ENCODE results near the gene KLHL40. TPM values are rescaled to one million over a fixed set of nuclear protein-coding genes. Genes with fewer than 3 reads are reported as not detected.

Gene KLHL40
- total RNA-seq, 3 donors from 2014 or later (not counting 1 experiment from before 2014, with no cell fraction given), result not detected

- TF ChIP-seq CTCF (IDR thresholded peaks at IDR 0.05), result no peak
- Mint-ChIP-seq H3K9me3 (no peaks in the 10 kb centered on the region), H3K4me1 (peaks cover 0 to 52% of the 10 kb centered on the region in 2 donors), H3K36me3 (no peaks in the 10 kb centered on the region), H3K4me3 (peak overlapping the region; percentile 64), H3K27ac (no peak overlapping the region), H3K27me3 (ENCODE audit: low read depth in 2 of 2) (no peaks in the 10 kb centered on the region)
- no peak overlapping the region for H3K27ac ChIP-seq (ENCODE audit: low read length)
- DNase-seq (peak in 1 of 2 donors; percentile 31), ATAC-seq (no peak)
- H3K4me3 ChIP-seq (ENCODE audit: low read length), result no peak overlapping the region
- intact Hi-C loops (cut with micrococcal nuclease), result no loop called here
- no peaks in the 10 kb centered on the region for H3K36me3 ChIP-seq (ENCODE audit: control insufficient read depth, insufficient read depth, low read length)
- H3K9me3 ChIP-seq (ENCODE audit: control insufficient read depth, insufficient read depth, low read length), result no peaks in the 10 kb centered on the region
- H3K27me3 ChIP-seq (ENCODE audit: control insufficient read depth, insufficient read depth, low read length), result no peaks in the 10 kb centered on the region
- H3K4me1 ChIP-seq (ENCODE audit: control insufficient read depth, insufficient read depth, low read length), result peaks cover 33% of the 10 kb centered on the region
- WGBS (ENCODE audit: insufficient coverage), result 95% methylated on average over 4 of the region's 4 CpGs
Measured at GRCh38 chr3:42655331-42655888, 29.9 kb upstream of the KLHL40 start.

GRCh38 chr3:42655980-42656679 lies 29.2 kb upstream of the KLHL40 start:
- Mint-ChIP-seq H3K4me1 (peaks cover 0 to 49% of the 10 kb centered on the region in 2 donors), H3K36me3 (no peaks in the 10 kb centered on the region), H3K27ac (peak overlapping the region in 1 of 2 donors; percentile 63), H3K9me3 (no peaks in the 10 kb centered on the region), H3K27me3 (ENCODE audit: low read depth in 2 of 2) (no peaks in the 10 kb centered on the region), H3K4me3 (peak overlapping the region; percentile 25)
- DNase-seq (no peak), ATAC-seq (no peak)
- Histone ChIP-seq H3K36me3 (ENCODE audit: control insufficient read depth, insufficient read depth, low read length) (no peaks in the 10 kb centered on the region), H3K4me3 (ENCODE audit: low read length) (no peak overlapping the region), H3K27me3 (ENCODE audit: control insufficient read depth, insufficient read depth, low read length) (no peaks in the 10 kb centered on the region), H3K9me3 (ENCODE audit: control insufficient read depth, insufficient read depth, low read length) (no peaks in the 10 kb centered on the region), H3K4me1 (ENCODE audit: control insufficient read depth, insufficient read depth, low read length) (peaks cover 33% of the 10 kb centered on the region), H3K27ac (ENCODE audit: low read length) (no peak overlapping the region)
- intact Hi-C loops (cut with micrococcal nuclease), result no loop called here
- WGBS (ENCODE audit: insufficient coverage), result 94% methylated on average over 6 of the region's 6 CpGs
- no peak for TF ChIP-seq CTCF (IDR thresholded peaks at IDR 0.05)

GRCh38 chr3:42656680-42657610 lies 28.4 kb upstream of the KLHL40 start:
- Mint-ChIP-seq H3K9me3 (no peaks in the 10 kb centered on the region), H3K4me3 (no peak overlapping the region), H3K36me3 (no peaks in the 10 kb centered on the region), H3K27me3 (ENCODE audit: low read depth in 2 of 2) (no peaks in the 10 kb centered on the region), H3K27ac (peak overlapping the region in 1 of 2 donors; percentile 63), H3K4me1 (peaks cover 0 to 42% of the 10 kb centered on the region in 2 donors)
- Histone ChIP-seq H3K4me3 (ENCODE audit: low read length) (no peak overlapping the region), H3K27ac (ENCODE audit: low read length) (no peak overlapping the region), H3K9me3 (ENCODE audit: control insufficient read depth, insufficient read depth, low read length) (no peaks in the 10 kb centered on the region), H3K4me1 (ENCODE audit: control insufficient read depth, insufficient read depth, low read length) (peaks cover 30% of the 10 kb centered on the region), H3K27me3 (ENCODE audit: control insufficient read depth, insufficient read depth, low read length) (no peaks in the 10 kb centered on the region), H3K36me3 (ENCODE audit: control insufficient read depth, insufficient read depth, low read length) (no peaks in the 10 kb centered on the region)
- intact Hi-C loops (cut with micrococcal nuclease), result no loop called here
- no peak for TF ChIP-seq CTCF (IDR thresholded peaks at IDR 0.05)
- ATAC-seq (no peak), DNase-seq (no peak)
- WGBS (ENCODE audit: insufficient coverage), result 92% methylated on average over 8 of the region's 9 CpGs
